Spleen (tissue), 11 donors: Measurements from ENCODE around the gene GPBP1. TPM values are rescaled to one million over a fixed set of nuclear protein-coding genes. Genes with fewer than 3 reads are reported as not detected.

Source experiments
- DNase-seq: peaks from one replicate; pipeline ENCODE4 v3.0.0-alpha.2; 2020
- H3K27ac ChIP-seq, 8 donors: fragments of 200-600 bp; sonication (generic) in 7 of 8; 1 replicate in 4 of 8; 2 replicates in 4 of 8; pipeline versions ENCODE4 v1.5.0 to v1.8.0; 2016 to 2021; ENCODE audit warnings: inconsistent platforms in 4 of 8, mild to moderate bottlenecking in 4 of 8, moderate library complexity in 1 of 8
- H3K27me3 ChIP-seq, 7 donors: fragments of 200-600 bp; sonication (generic) in 6 of 7; replicated peaks in 1 of 7; 1 replicate in 4 of 7; 2 replicates in 3 of 7; pipeline versions ENCODE4 v1.5.0 to v1.8.0; 2016 to 2021; ENCODE audit warnings: inconsistent platforms in 3 of 7, mild to moderate bottlenecking in 1 of 7
- H3K36me3 ChIP-seq, 6 donors: fragments of 200-600 bp; sonication (generic) in 5 of 6; 1 replicate in 4 of 6; 2 replicates in 2 of 6; pipeline versions ENCODE4 v1.5.0 to v1.8.0; 2016 to 2021; ENCODE audit warnings: inconsistent platforms in 2 of 6
- H3K4me1 ChIP-seq, 6 donors: fragments of 200-600 bp; sonication (generic) in 5 of 6; 1 replicate in 3 of 6; 2 replicates in 3 of 6; pipeline versions ENCODE4 v1.5.0 to v1.8.0; 2016 to 2021; ENCODE audit warnings: inconsistent platforms in 3 of 6
- H3K4me3 ChIP-seq, 8 donors: fragments of 200-600 bp; sonication (generic) in 7 of 8; 1 replicate in 4 of 8; 2 replicates in 4 of 8; pipeline versions ENCODE4 v1.5.0 to v1.8.0; 2016 to 2021; ENCODE audit warnings: inconsistent platforms in 4 of 8, mild to moderate bottlenecking in 4 of 8, moderate library complexity in 2 of 8
- H3K9me3 ChIP-seq, 8 donors: fragments of 200-600 bp; sonication (generic) in 7 of 8; 1 replicate in 4 of 8; 2 replicates in 4 of 8; pipeline versions ENCODE4 v1.5.0 to v1.8.0; 2016 to 2021; ENCODE audit warnings: inconsistent platforms in 4 of 8
- CTCF ChIP-seq, 11 experiments: fragments of 200-600 bp in 7 of 11; fragments of 450-650 bp in 4 of 11; sonication (generic) in 4 of 11; IDR thresholded peaks in 8 of 11; conservative IDR thresholded peaks in 3 of 11; 1 replicate in 7 of 11; 2 replicates in 4 of 11; pipeline versions ENCODE4 v1.4.0 to v1.8.0; 2016 to 2021; ENCODE audit warnings: antibody characterized with exemption in 11 of 11, inconsistent platforms in 4 of 11, mild to moderate bottlenecking in 1 of 11
- POLR2A ChIP-seq, 3 donors: fragments of 450-650 bp; IDR thresholded peaks; one replicate each; pipeline ENCODE4 v1.5.1; 2017; ENCODE audit warnings: antibody characterized with exemption in 3 of 3, mild to moderate bottlenecking in 1 of 3
- POLR2AphosphoS5 ChIP-seq, 3 donors: sonication (generic); formaldehyde crosslinking; IDR thresholded peaks; one replicate each; pipeline ENCODE4 v1.5.1; 2017; ENCODE audit warnings: antibody characterized with exemption in 3 of 3
- WGBS, 5 donors: extraction: QIAGEN DNeasy Blood & Tissue Kit in 3 of 5; methylation state at CpG; one replicate each; pipeline versions ENCODE4 v1.1.5 to v1.1.7; 2013 to 2018; 5-methylcytosine and 5-hydroxymethylcytosine counted together
- intact Hi-C: fragments of 100-400 bp; cut with DNase I; formaldehyde crosslinking; loops from one replicate; pipeline ENCODE4 v1.15.0; 2023; ENCODE audit warnings: low total_unique reads
- polyA plus RNA-seq, 3 donors: library from polyadenylated mRNA; stranded (reverse); fragments of 200-250 nt; gene quantifications; one replicate each; pipeline ENCODE4 v1.2.1, GENCODE V29; 2013
- total RNA-seq, 7 donors: library from RNA; depleted of rRNA in 3 of 7; stranded (reverse); fragments of >200 nt in 3 of 7; fragmentation: NEBNext Ultra II Directional in 4 of 7; extraction: Animal tissue kit (Norgen Biotek cat#: 25700) in 4 of 7; gene quantifications; one replicate each; pipeline versions ENCODE4 v1.1.0 to v1.2.1, GENCODE V29; 2016 to 2021
- donor health status: healthy with polysubstance abuse.
- donor health status: DM: no; HTN: no; CAD: no; lungs with moderate emphysema.
- donor health status: DM: no; HTN: no; CAD: no.
- donor health status: Bipolar disorder and iron deficiency.
- donor health status: healthy.
- donor health status: DM: no; HTN: no; CAD: no.
- donor health status: DM: yes; HTN: yes; CAD: no.

Gene GPBP1
- total and polyA plus RNA-seq, 10 donors: 58.0 to 118 (median 87.1) TPM

- Histone ChIP-seq H3K27me3 (no peaks in the 10 kb centered on the region), H3K36me3 (peaks cover 0 to 4% (median 0%) of the 10 kb centered on the region in 6 donors), H3K4me1 (peaks cover 14 to 38% (median 30%) of the 10 kb centered on the region in 6 donors), H3K27ac (peak overlapping the region; percentile 98 to 100 (median 100)), H3K4me3 (peak overlapping the region in 7 of 8 donors; percentile 59 to 83 (median 73)), H3K9me3 (no peaks in the 10 kb centered on the region)
- intact Hi-C loops: no loop called here
- 57 to 72% (median 64%) methylated on average over 16 of the region's 16 CpGs for WGBS, 5 donors
- no peak for DNase-seq
- TF ChIP-seq POLR2A (IDR thresholded peaks at IDR 0.05) (no peak), POLR2AphosphoS5 (IDR thresholded peaks at IDR 0.05) (no peak), CTCF (IDR thresholded peaks at IDR 0.05 in 8 of 11, conservative IDR thresholded peaks at IDR 0.05 in 3 of 11) (no peak)
Measured at GRCh38 chr5:57171816-57172465, 1.9 kb upstream of the GPBP1 start.

GRCh38 chr5:57172466-57173318, 1.2 kb upstream of the GPBP1 start:
- TF ChIP-seq CTCF (IDR thresholded peaks at IDR 0.05 in 8 of 11, conservative IDR thresholded peaks at IDR 0.05 in 3 of 11) (no peak), POLR2AphosphoS5 (IDR thresholded peaks at IDR 0.05) (peak in 1 of 3 donors; percentile 68), POLR2A (IDR thresholded peaks at IDR 0.05) (peak in 1 of 3 donors; percentile 2)
- peaks cover 22 to 46% (median 37%) of the 10 kb centered on the region in 6 donors for H3K4me1 ChIP-seq
- no peak for DNase-seq
- peaks cover 0 to 5% (median 0%) of the 10 kb centered on the region in 6 donors for H3K36me3 ChIP-seq
- H3K27me3 ChIP-seq: no peaks in the 10 kb centered on the region
- 0 to 1% (median 1%) methylated on average over 24 to 31 of the region's 31 CpGs for WGBS, 5 donors
- intact Hi-C loops: no loop called here
- peak overlapping the region; percentile 98 to 100 (median 100) for H3K27ac ChIP-seq
- peak overlapping the region; percentile 59 to 85 (median 74) for H3K4me3 ChIP-seq
- no peaks in the 10 kb centered on the region for H3K9me3 ChIP-seq

- intact Hi-C loops: no loop called here
- peaks cover 0 to 16% (median 0%) of the 10 kb centered on the region in 6 donors for H3K36me3 ChIP-seq
- H3K4me3 ChIP-seq: peak overlapping the region; percentile 59 to 85 (median 74)
- H3K27ac ChIP-seq: peak overlapping the region; percentile 98 to 100 (median 100)
- TF ChIP-seq POLR2A (IDR thresholded peaks at IDR 0.05) (no peak), POLR2AphosphoS5 (IDR thresholded peaks at IDR 0.05) (no peak), CTCF (IDR thresholded peaks at IDR 0.05 in 8 of 11, conservative IDR thresholded peaks at IDR 0.05 in 3 of 11) (no peak)
- 0 to 1% (median 0%) methylated on average over 27 to 47 of the region's 47 CpGs for WGBS, 5 donors
- no peaks in the 10 kb centered on the region for H3K27me3 ChIP-seq
- H3K4me1 ChIP-seq: peaks cover 33 to 62% (median 53%) of the 10 kb centered on the region in 6 donors
- DNase-seq: no peak
- H3K9me3 ChIP-seq: no peaks in the 10 kb centered on the region
Measured at GRCh38 chr5:57174128-57174889, 450 bp downstream of the GPBP1 start.
